KBM-7 (cell line): ENCODE results near the gene MRI1.
A peak's percentile ranks its signal among the peaks of the same experiment; 100 is the strongest.
"Not testable (repeated sequence)": the region's sequence is repeated elsewhere in the genome, so short reads cannot be mapped to it uniquely, and the experiment has no call there.

Experiments
- DNase-seq: peaks from one replicate; pipeline ENCODE4 v3.0.0-alpha.2; 2015
- in situ Hi-C: fragments of 300-500 bp; cut with MboI; formaldehyde crosslinking; loops from 2 replicates; pipeline ENCODE4 v1.14.3; 2020; ENCODE audit warnings: low sequenced_read_pairs, low pct_unique_long_range_greater_than_20kb, mixed read lengths

The MRI1 gene

GRCh38 chr19:13764101-13764807 is at the start of gene MRI1:
Gene MRI1, plus strand, starts transcription at chr19:13764522. Its CDS starts 67 bp downstream, at chr19:13764589.
- DNase-seq = peak; percentile 84
- in situ Hi-C loops = no loop called here

- in situ Hi-C loops = no loop called here
- DNase-seq = peak; percentile 63
Observed at GRCh38 chr19:13717194-13717643, 47.1 kb upstream of the MRI1 start.

- in situ Hi-C loops = no loop called here
Observed at GRCh38 chr19:13718733-13719132, 45.6 kb upstream of the MRI1 start.

GRCh38 chr19:13722146-13722545 is 42.2 kb upstream of the MRI1 start:
- DNase-seq = no peak
- in situ Hi-C loops = no loop called here

More at GRCh38 chr19:13718733-13719132, 45.6 kb upstream of the MRI1 start:
- DNase-seq = no peak

- in situ Hi-C loops = no loop called here
Observed at GRCh38 chr19:13723206-13723605, 41.1 kb upstream of the MRI1 start.

GRCh38 chr19:13726323-13726722 is 38.0 kb upstream of the MRI1 start:
- DNase-seq = peak; percentile 11
- in situ Hi-C loops = no loop called here

More at GRCh38 chr19:13723206-13723605, 41.1 kb upstream of the MRI1 start:
- DNase-seq = no peak

- in situ Hi-C loops = no loop called here
Observed at GRCh38 chr19:13727798-13728197, 36.5 kb upstream of the MRI1 start.

GRCh38 chr19:13729859-13730258 is 34.5 kb upstream of the MRI1 start:
- DNase-seq = peak; percentile 19
- in situ Hi-C loops = no loop called here

More at GRCh38 chr19:13727798-13728197, 36.5 kb upstream of the MRI1 start:
- no peak for DNase-seq

- peak; percentile 97 for DNase-seq
- in situ Hi-C loops = no loop called here
Observed at GRCh38 chr19:13731147-13731964, 33.0 kb upstream of the MRI1 start.

- DNase-seq = no peak
- in situ Hi-C loops = no loop called here
Observed at GRCh38 chr19:13732337-13732736, 32.0 kb upstream of the MRI1 start.

- no peak for DNase-seq
- in situ Hi-C loops = no loop called here
Observed at GRCh38 chr19:13734751-13735150, 29.6 kb upstream of the MRI1 start.

- in situ Hi-C loops = no loop called here
- no peak for DNase-seq
Observed at GRCh38 chr19:13738073-13738472, 26.2 kb upstream of the MRI1 start.

GRCh38 chr19:13741893-13742292 is 22.4 kb upstream of the MRI1 start:
- in situ Hi-C loops = no loop called here
- no peak for DNase-seq

- no peak for DNase-seq
- in situ Hi-C loops = no loop called here
Observed at GRCh38 chr19:13742756-13743155, 21.6 kb upstream of the MRI1 start.

GRCh38 chr19:13744174-13744573 is 20.1 kb upstream of the MRI1 start:
- DNase-seq = peak; percentile 46
- in situ Hi-C loops = no loop called here

- in situ Hi-C loops = no loop called here
- DNase-seq = no peak
Observed at GRCh38 chr19:13747098-13747453, 17.2 kb upstream of the MRI1 start.

GRCh38 chr19:13748169-13748828 is 16.0 kb upstream of the MRI1 start:
- in situ Hi-C loops = no loop called here
- DNase-seq = no peak

- in situ Hi-C loops = no loop called here
- DNase-seq = no peak
Observed at GRCh38 chr19:13751436-13751835, 12.9 kb upstream of the MRI1 start.

GRCh38 chr19:13753622-13754021 is 10.7 kb upstream of the MRI1 start:
- DNase-seq, in situ Hi-C loops: not testable (repeated sequence)

- DNase-seq = no peak
- in situ Hi-C loops = no loop called here
Observed at GRCh38 chr19:13756210-13756609, 8.1 kb upstream of the MRI1 start.
